CD4-positive, alpha-beta memory T cell (primary cell): Measurements from ENCODE around the gene NTN1. TPM values are rescaled to one million over a fixed set of nuclear protein-coding genes. Genes with fewer than 3 reads are reported as not detected.

Experiments used
- CTCF ChIA-PET: fragments of 350-600 bp; sonication (Branson Sonifier 250); formaldehyde crosslinking; loops from one replicate; lab custom pipeline; 2021; ENCODE audit warnings: inconsistent platforms; ENCODE audit not compliant: partially characterized antibody; lab: Charles Lee
- POLR2A ChIA-PET: fragments of 350-600 bp; sonication (Branson Sonifier 250); formaldehyde crosslinking; loops from one replicate; lab custom pipeline; 2021; ENCODE audit not compliant: partially characterized antibody; lab: Charles Lee
- DNase-seq, 5 donors: peaks; one replicate each; pipeline versions ENCODE4 v3.0.0 to v3.0.0-alpha.2; 2020 to 2022; ENCODE audit warnings: mixed read lengths in 1 of 5
- H3K27ac ChIP-seq: one replicate; pipeline ENCODE4 v1.7.0; 2013; ENCODE audit warnings: low read depth, low read length
- H3K27me3 ChIP-seq: 2 replicates; pipeline ENCODE4 v1.7.0; 2013; ENCODE audit warnings: mild to moderate bottlenecking, low read length, moderate library complexity; ENCODE audit not compliant: insufficient read depth
- H3K36me3 ChIP-seq: 2 replicates; pipeline ENCODE4 v1.7.0; 2013; ENCODE audit warnings: mild to moderate bottlenecking, low read length, moderate library complexity; ENCODE audit not compliant: insufficient read depth
- H3K4me1 ChIP-seq: 2 replicates; pipeline ENCODE4 v1.7.0; 2013; ENCODE audit warnings: mild to moderate bottlenecking, low read length, moderate library complexity; ENCODE audit not compliant: insufficient read depth
- H3K4me3 ChIP-seq, 2 donors: one replicate each; pipeline ENCODE4 v1.7.0; 2013; ENCODE audit warnings: low read length in 2 of 2, mild to moderate bottlenecking in 1 of 2
- H3K9me3 ChIP-seq, 2 donors: one replicate each; pipeline ENCODE4 v1.7.0; 2013; ENCODE audit warnings: low read length in 2 of 2, control low read depth in 1 of 2; ENCODE audit not compliant: control insufficient read depth in 1 of 2
- H3K27ac Mint-ChIP-seq, 7 donors: one replicate each; pipeline ENCODE4 v1.8.0; 2020 to 2021; ENCODE audit warnings: mixed read lengths in 7 of 7, mild to moderate bottlenecking in 6 of 7, inconsistent platforms in 3 of 7, moderate library complexity in 3 of 7
- H3K27me3 Mint-ChIP-seq, 2 donors: one replicate each; pipeline ENCODE4 v1.8.0; 2020 to 2021; ENCODE audit warnings: mixed read lengths in 2 of 2
- H3K36me3 Mint-ChIP-seq, 2 donors: one replicate each; pipeline ENCODE4 v1.8.0; 2020 to 2021; ENCODE audit warnings: mixed read lengths in 2 of 2, inconsistent platforms in 1 of 2, mild to moderate bottlenecking in 1 of 2
- H3K4me1 Mint-ChIP-seq, 4 donors: one replicate each; pipeline ENCODE4 v1.8.0; 2020 to 2021; ENCODE audit warnings: mixed read lengths in 4 of 4, mild to moderate bottlenecking in 1 of 4
- H3K4me3 Mint-ChIP-seq, 8 donors: one replicate each; pipeline ENCODE4 v1.8.0; 2020 to 2021; ENCODE audit warnings: mixed read lengths in 8 of 8, mild to moderate bottlenecking in 7 of 8, moderate library complexity in 6 of 8, inconsistent platforms in 3 of 8
- H3K9me3 Mint-ChIP-seq, 8 donors: one replicate each; pipeline ENCODE4 v1.8.0; 2020 to 2021; ENCODE audit warnings: mixed read lengths in 8 of 8, mild to moderate bottlenecking in 5 of 8, inconsistent platforms in 3 of 8, moderate library complexity in 1 of 8
- intact Hi-C: fragments of 100-400 bp; cut with micrococcal nuclease; formaldehyde crosslinking; loops from one replicate; pipeline ENCODE4 v1.15.1; 2023
- polyA plus RNA-seq, 2 donors: library from polyadenylated mRNA; unstranded; fragments of 300-500 nt; fragmentation: Illumina TruSeq; gene quantifications; one replicate each; pipeline ENCODE4 v1.2.3, GENCODE V29; 2021
- total RNA-seq, 2 experiments: library from RNA; stranded (reverse); gene quantifications; one replicate each; pipeline ENCODE4 v1.2.3, GENCODE V29; 2021

The NTN1 gene
- total and polyA plus RNA-seq, 4 experiments from 2014 or later, result 0.02 TPM; not detected in 3

- Histone ChIP-seq H3K27ac (no peak overlapping the region), H3K4me3 (no peak overlapping the region), H3K4me1 (no peaks in the 10 kb centered on the region), H3K36me3 (no peaks in the 10 kb centered on the region), H3K9me3 (no peaks in the 10 kb centered on the region), H3K27me3 (no peaks in the 10 kb centered on the region)
- Mint-ChIP-seq H3K9me3 (peaks cover 0 to 2% (median 0%) of the 10 kb centered on the region in 8 donors), H3K4me3 (no peak overlapping the region), H3K27ac (no peak overlapping the region), H3K36me3 (no peaks in the 10 kb centered on the region), H3K27me3 (peaks cover 4% of the 10 kb centered on the region in 2 donors), H3K4me1 (peaks cover 0 to 3% (median 1%) of the 10 kb centered on the region in 4 donors)
- no peak for DNase-seq
- intact Hi-C loops, result no loop called here
- ChIA-PET CTCF (no interaction called here), POLR2A (no interaction called here)
These were observed 147.8 kb downstream of the NTN1 start for GRCh38 chr17:9169116-9169515.

DNA sequence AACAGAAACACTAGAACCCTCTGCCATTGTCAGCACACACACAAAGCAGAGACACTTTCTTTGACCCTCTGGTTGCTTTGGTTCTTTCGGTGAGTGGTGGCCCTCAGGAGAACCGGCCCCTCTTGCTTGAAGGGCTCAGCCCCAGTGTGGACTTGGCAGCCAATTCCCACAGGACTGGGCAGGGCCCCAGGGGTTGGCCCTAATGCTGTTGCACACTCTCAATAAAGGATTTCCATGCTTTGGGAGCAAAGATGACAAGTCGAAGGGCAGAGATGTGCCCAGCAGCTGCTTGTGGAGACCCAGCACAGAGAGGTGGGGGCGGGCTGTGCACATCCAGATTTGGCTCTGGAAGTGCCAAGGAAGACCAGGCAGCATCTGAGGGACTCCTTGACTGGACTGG is 149.0 kb downstream of the NTN1 start:
- Mint-ChIP-seq H3K27ac (no peak overlapping the region), H3K36me3 (no peaks in the 10 kb centered on the region), H3K4me1 (peaks cover 0 to 3% (median 1%) of the 10 kb centered on the region in 4 donors), H3K9me3 (peaks cover 0 to 3% (median 0%) of the 10 kb centered on the region in 8 donors), H3K27me3 (peaks cover 4% of the 10 kb centered on the region in 2 donors), H3K4me3 (no peak overlapping the region)
- H3K27ac ChIP-seq, result no peak overlapping the region
- no peaks in the 10 kb centered on the region for H3K36me3 ChIP-seq
- no peaks in the 10 kb centered on the region for H3K4me1 ChIP-seq
- CTCF ChIA-PET, result no interaction called here
- intact Hi-C loops, result no loop called here
- POLR2A ChIA-PET, result no interaction called here
- H3K9me3 ChIP-seq, result no peaks in the 10 kb centered on the region
- no peak for DNase-seq
- H3K27me3 ChIP-seq, result no peaks in the 10 kb centered on the region
- no peak overlapping the region for H3K4me3 ChIP-seq

- no peak overlapping the region for H3K4me3 ChIP-seq
- Mint-ChIP-seq H3K4me1 (peaks cover 0 to 3% (median 1%) of the 10 kb centered on the region in 4 donors), H3K36me3 (no peaks in the 10 kb centered on the region), H3K27ac (no peak overlapping the region), H3K27me3 (peaks cover 4% of the 10 kb centered on the region in 2 donors), H3K9me3 (peaks cover 0 to 3% (median 0%) of the 10 kb centered on the region in 8 donors), H3K4me3 (no peak overlapping the region)
- no peak for DNase-seq
- H3K27ac ChIP-seq, result no peak overlapping the region
- H3K27me3 ChIP-seq, result no peaks in the 10 kb centered on the region
- CTCF ChIA-PET, result no interaction called here
- no peaks in the 10 kb centered on the region for H3K9me3 ChIP-seq
- no peaks in the 10 kb centered on the region for H3K4me1 ChIP-seq
- intact Hi-C loops, result no loop called here
- POLR2A ChIA-PET, result no interaction called here
- H3K36me3 ChIP-seq, result no peaks in the 10 kb centered on the region
These were observed 149.5 kb downstream of the NTN1 start for GRCh38 chr17:9170853-9171252.

- Histone ChIP-seq H3K9me3 (no peaks in the 10 kb centered on the region), H3K27me3 (no peaks in the 10 kb centered on the region), H3K27ac (no peak overlapping the region), H3K36me3 (no peaks in the 10 kb centered on the region), H3K4me3 (no peak overlapping the region), H3K4me1 (no peaks in the 10 kb centered on the region)
- no peak overlapping the region for H3K4me3 Mint-ChIP-seq
- peaks cover 0 to 5% (median 1%) of the 10 kb centered on the region in 4 donors for H3K4me1 Mint-ChIP-seq
- ChIA-PET POLR2A (no interaction called here), CTCF (no interaction called here)
- peaks cover 4 to 5% of the 10 kb centered on the region in 2 donors for H3K27me3 Mint-ChIP-seq
- peaks cover 0 to 3% (median 0%) of the 10 kb centered on the region in 8 donors for H3K9me3 Mint-ChIP-seq
- no peaks in the 10 kb centered on the region for H3K36me3 Mint-ChIP-seq
- no peak overlapping the region for H3K27ac Mint-ChIP-seq
- intact Hi-C loops, result no loop called here
- DNase-seq, result no peak
These were observed 152.2 kb downstream of the NTN1 start for GRCh38 chr17:9173386-9173983.

DNA sequence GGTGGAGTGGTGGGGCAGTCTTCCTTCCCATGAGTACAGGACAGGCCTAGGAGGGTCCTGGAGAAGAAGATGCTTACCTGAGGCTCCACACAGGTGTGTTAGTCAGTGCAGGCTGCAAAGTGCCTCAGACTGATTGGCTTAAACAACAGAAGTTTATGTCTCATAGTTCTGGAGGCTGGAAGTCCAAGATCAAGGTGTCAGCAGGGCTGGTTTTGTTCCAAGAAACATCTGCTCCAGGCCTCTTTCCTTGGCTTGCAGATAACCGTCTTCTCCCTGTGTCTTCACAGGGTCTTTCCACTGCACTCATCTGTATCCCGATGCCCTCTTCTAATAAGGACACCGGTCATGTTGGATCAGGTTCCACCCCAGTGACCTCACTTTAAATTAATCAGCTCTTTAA is 153.0 kb downstream of the NTN1 start:
- intact Hi-C loops, result no loop called here
- peaks cover 4 to 5% of the 10 kb centered on the region in 2 donors for H3K27me3 Mint-ChIP-seq

DNA sequence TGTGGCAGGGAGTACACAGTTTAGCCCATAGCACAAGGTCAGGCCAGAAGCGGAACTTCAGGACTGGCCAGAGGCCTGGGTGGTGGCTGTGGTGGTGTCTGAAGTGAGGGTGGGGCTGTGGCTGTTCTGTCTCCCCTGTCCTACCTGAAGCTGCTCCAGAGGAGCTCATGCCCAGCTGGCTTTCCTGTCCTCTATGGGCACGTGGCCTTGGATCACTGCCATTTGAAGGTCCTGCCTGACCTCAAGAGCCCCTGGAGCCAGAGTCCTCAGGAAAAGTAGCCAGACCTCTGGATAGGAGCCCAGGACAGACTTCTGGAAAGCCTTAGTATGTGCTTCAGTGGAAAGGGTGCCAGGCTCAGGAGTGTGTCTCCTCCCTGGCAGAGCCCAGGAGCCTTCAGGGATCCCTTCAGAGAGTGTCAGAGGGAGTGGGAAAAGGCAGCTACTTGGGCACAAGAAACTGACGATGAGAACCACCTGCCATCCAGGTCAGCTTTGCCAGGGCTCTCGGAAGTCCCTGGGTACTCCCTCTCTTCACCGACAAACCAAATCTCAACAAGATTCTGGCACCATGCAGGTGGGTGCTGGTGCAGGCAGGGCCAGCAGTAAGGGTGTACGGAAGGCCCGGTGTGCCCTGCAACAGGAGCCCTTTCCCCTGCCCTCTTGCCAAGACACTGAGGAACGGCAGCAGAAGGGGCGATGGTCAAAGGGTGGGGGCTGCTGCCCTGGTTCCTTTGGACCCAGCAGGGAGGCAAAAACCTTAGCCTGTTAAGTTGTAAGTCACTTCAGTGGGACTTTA is 153.7 kb downstream of the NTN1 start:
- CTCF ChIA-PET, result no interaction called here
- Histone ChIP-seq H3K27ac (no peak overlapping the region), H3K27me3 (no peaks in the 10 kb centered on the region), H3K9me3 (no peaks in the 10 kb centered on the region), H3K4me1 (no peaks in the 10 kb centered on the region), H3K36me3 (no peaks in the 10 kb centered on the region), H3K4me3 (no peak overlapping the region)
- Mint-ChIP-seq H3K4me3 (no peak overlapping the region), H3K9me3 (peaks cover 0 to 3% (median 0%) of the 10 kb centered on the region in 8 donors), H3K27me3 (peaks cover 3 to 4% of the 10 kb centered on the region in 2 donors), H3K36me3 (no peaks in the 10 kb centered on the region), H3K27ac (no peak overlapping the region), H3K4me1 (peaks cover 0 to 5% (median 1%) of the 10 kb centered on the region in 4 donors)
- no peak for DNase-seq
- POLR2A ChIA-PET, result no interaction called here
- intact Hi-C loops, result no loop called here

More for the DNA sequence above, 153.0 kb downstream of the NTN1 start:
- Mint-ChIP-seq H3K36me3 (no peaks in the 10 kb centered on the region), H3K4me3 (no peak overlapping the region), H3K9me3 (peaks cover 0 to 3% (median 0%) of the 10 kb centered on the region in 8 donors), H3K4me1 (peaks cover 0 to 5% (median 1%) of the 10 kb centered on the region in 4 donors), H3K27ac (no peak overlapping the region)
- H3K27me3 ChIP-seq, result no peaks in the 10 kb centered on the region
- DNase-seq, result no peak
- no peak overlapping the region for H3K4me3 ChIP-seq
- H3K4me1 ChIP-seq, result no peaks in the 10 kb centered on the region
- ChIA-PET CTCF (no interaction called here), POLR2A (no interaction called here)
- no peaks in the 10 kb centered on the region for H3K9me3 ChIP-seq
- no peak overlapping the region for H3K27ac ChIP-seq
- no peaks in the 10 kb centered on the region for H3K36me3 ChIP-seq

GRCh38 chr17:9175700-9176467 is 154.6 kb downstream of the NTN1 start:
- Mint-ChIP-seq H3K36me3 (no peaks in the 10 kb centered on the region), H3K27ac (no peak overlapping the region), H3K4me3 (no peak overlapping the region), H3K9me3 (peaks cover 0 to 5% (median 0%) of the 10 kb centered on the region in 8 donors), H3K27me3 (peaks cover 1 to 2% of the 10 kb centered on the region in 2 donors), H3K4me1 (peaks cover 0 to 2% (median under 1%) of the 10 kb centered on the region in 4 donors)
- Histone ChIP-seq H3K4me3 (no peak overlapping the region), H3K36me3 (no peaks in the 10 kb centered on the region), H3K27ac (no peak overlapping the region), H3K9me3 (no peaks in the 10 kb centered on the region), H3K27me3 (no peaks in the 10 kb centered on the region), H3K4me1 (no peaks in the 10 kb centered on the region)
- ChIA-PET POLR2A (no interaction called here), CTCF (no interaction called here)
- DNase-seq, result no peak
- intact Hi-C loops, result no loop called here
